Right lobe of liver (tissue), 6 donors: ENCODE results near the gene ICOSLG. TPM values are rescaled to one million over a fixed set of nuclear protein-coding genes. Genes with fewer than 3 reads are reported as not detected.
"Not testable (repeated sequence)": the region's sequence is repeated elsewhere in the genome, so short reads cannot be mapped to it uniquely, and the experiment has no call there.

Experiments
- ATAC-seq, 4 donors: fragments of 200-7000 bp; cut with Tn5 transposase; one replicate each; pipeline ENCODE4 v1.9.1; 2020; ENCODE audit warnings: mild to moderate bottlenecking in 4 of 4, moderate library complexity in 4 of 4
- DNase-seq, 3 donors: peaks; one replicate each; pipeline ENCODE4 v3.0.0-alpha.2; 2020
- H3K27ac ChIP-seq, 3 donors: fragments of 200-600 bp; one replicate each; pipeline ENCODE4 v1.8.0; 2022
- H3K27me3 ChIP-seq, 2 donors: fragments of 200-600 bp; one replicate each; pipeline ENCODE4 v1.8.0; 2022
- H3K36me3 ChIP-seq, 4 donors: fragments of 200-600 bp; sonication (generic) in 1 of 4; one replicate each; pipeline versions ENCODE4 v1.5.1 to v1.8.0; 2017 to 2022; ENCODE audit warnings: control low read depth in 1 of 4
- H3K4me1 ChIP-seq, 4 donors: fragments of 200-600 bp; sonication (generic) in 1 of 4; one replicate each; pipeline versions ENCODE4 v1.5.1 to v1.8.0; 2017 to 2022; ENCODE audit warnings: control low read depth in 1 of 4
- H3K4me3 ChIP-seq, 3 donors: fragments of 200-600 bp; one replicate each; pipeline ENCODE4 v1.8.0; 2022
- H3K9me3 ChIP-seq, 4 donors: fragments of 200-600 bp; sonication (generic) in 1 of 4; one replicate each; pipeline versions ENCODE4 v1.5.1 to v1.8.0; 2017 to 2022; ENCODE audit warnings: control low read depth in 1 of 4
- WGBS: methylation state at CpG from one replicate; pipeline ENCODE4 v1.1.6; 2018; ENCODE audit warnings: low coverage, low lambda C conversion rate; ENCODE audit not compliant: insufficient coverage; ENCODE audit errors: missing lambda C conversion rate; 5-methylcytosine and 5-hydroxymethylcytosine counted together
- intact Hi-C, 2 donors: fragments of 100-400 bp; cut with DNase I; formaldehyde crosslinking; loops; one replicate each; pipeline versions ENCODE4 v1.11.2 to v1.14.1; 2022
- total RNA-seq, 6 experiments: library from RNA; depleted of rRNA in 2 of 6; stranded (reverse); fragments of >200 nt in 2 of 6; fragmentation: NEBNext Ultra II Directional in 3 of 6; extraction: Animal tissue kit (Norgen Biotek cat#: 25700) in 3 of 6; gene quantifications; one replicate each; pipeline versions ENCODE4 v1.1.0 to v1.2.4, GENCODE V29; 2016 to 2023
- donor health status: DM: no; HTN: yes; CAD: no.
- donor health status: DM: no; HTN: no; CAD: no.
- donor health status: DM: no; HTN: no; CAD: no.
- donor health status: DM: no; HTN: yes; CAD: no.
- donor health status: DM: no; HTN: yes; CAD: no.

ICOSLG gene
- total RNA-seq, 6 experiments from 2014 or later, result 1.1 to 2.7 (median 1.7) TPM

GRCh38 chr21:44243980-44244379 lies 3.2 kb upstream of the ICOSLG start:
- DNase-seq, H3K9me3 ChIP-seq, H3K36me3 ChIP-seq, H3K27me3 ChIP-seq, H3K4me3 ChIP-seq, H3K4me1 ChIP-seq, H3K27ac ChIP-seq, intact Hi-C loops: not testable (repeated sequence)
- peak in 3 of 4 donors; percentile 4 to 68 (median 30) for ATAC-seq
- no CpG with 5 or more reads among the region's 15 CpGs for WGBS

GRCh38 chr21:44241281-44241680 lies 538 bp upstream of the ICOSLG start:
- DNase-seq, H3K4me1 ChIP-seq, H3K4me3 ChIP-seq, H3K27me3 ChIP-seq, intact Hi-C loops, H3K36me3 ChIP-seq, H3K9me3 ChIP-seq, H3K27ac ChIP-seq: not testable (repeated sequence)
- WGBS, result no CpG with 5 or more reads among the region's 27 CpGs
- peak; percentile 20 to 61 (median 46) for ATAC-seq

DNA sequence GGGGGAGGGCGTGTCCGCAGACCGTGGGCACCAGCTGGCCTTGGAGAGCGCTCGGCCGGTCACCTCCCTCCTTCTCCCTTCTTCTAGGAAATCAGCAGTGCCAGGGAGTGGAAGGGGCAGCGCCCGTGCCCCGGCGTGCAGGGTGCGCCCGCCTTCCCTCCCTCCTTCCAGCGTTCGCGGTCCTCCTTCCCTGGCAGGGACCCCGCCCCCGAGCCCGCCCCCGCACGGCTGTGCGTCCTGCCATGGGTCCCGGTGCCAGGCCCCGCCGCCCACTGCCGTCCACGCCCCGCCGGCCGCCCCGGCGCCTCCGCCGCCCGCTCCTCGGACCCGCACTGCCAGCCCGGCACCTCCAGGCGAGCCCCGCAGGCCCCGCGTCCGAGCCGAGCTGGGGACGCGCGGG lies 390 bp downstream of the ICOSLG start:
- H3K4me1 ChIP-seq, H3K27me3 ChIP-seq, H3K9me3 ChIP-seq, intact Hi-C loops, DNase-seq, H3K27ac ChIP-seq, H3K36me3 ChIP-seq, H3K4me3 ChIP-seq: not testable (repeated sequence)
- no CpG with 5 or more reads among the region's 46 CpGs for WGBS
- ATAC-seq, result peak; percentile 46 to 70 (median 62)

- peak in 1 of 3 donors; percentile 13 for DNase-seq
- ATAC-seq, H3K4me1 ChIP-seq, H3K36me3 ChIP-seq, H3K27me3 ChIP-seq, H3K4me3 ChIP-seq, H3K9me3 ChIP-seq, intact Hi-C loops, H3K27ac ChIP-seq: not testable (repeated sequence)
- WGBS, result no CpG with 5 or more reads among the region's 22 CpGs
Observed at GRCh38 chr21:44229561-44229960, 11.2 kb downstream of the ICOSLG start.

GRCh38 chr21:44228109-44228508 lies 12.6 kb downstream of the ICOSLG start:
- H3K27me3 ChIP-seq, H3K9me3 ChIP-seq, H3K4me1 ChIP-seq, H3K4me3 ChIP-seq, ATAC-seq, DNase-seq, H3K27ac ChIP-seq, H3K36me3 ChIP-seq, intact Hi-C loops: not testable (repeated sequence)
- WGBS, result no CpG with 5 or more reads among the region's 13 CpGs

GRCh38 chr21:44227614-44228013 lies 13.1 kb downstream of the ICOSLG start:
- H3K9me3 ChIP-seq, H3K36me3 ChIP-seq, intact Hi-C loops, ATAC-seq, H3K4me1 ChIP-seq, DNase-seq, H3K4me3 ChIP-seq, H3K27me3 ChIP-seq, H3K27ac ChIP-seq: not testable (repeated sequence)
- no CpG with 5 or more reads among the region's 9 CpGs for WGBS

DNA sequence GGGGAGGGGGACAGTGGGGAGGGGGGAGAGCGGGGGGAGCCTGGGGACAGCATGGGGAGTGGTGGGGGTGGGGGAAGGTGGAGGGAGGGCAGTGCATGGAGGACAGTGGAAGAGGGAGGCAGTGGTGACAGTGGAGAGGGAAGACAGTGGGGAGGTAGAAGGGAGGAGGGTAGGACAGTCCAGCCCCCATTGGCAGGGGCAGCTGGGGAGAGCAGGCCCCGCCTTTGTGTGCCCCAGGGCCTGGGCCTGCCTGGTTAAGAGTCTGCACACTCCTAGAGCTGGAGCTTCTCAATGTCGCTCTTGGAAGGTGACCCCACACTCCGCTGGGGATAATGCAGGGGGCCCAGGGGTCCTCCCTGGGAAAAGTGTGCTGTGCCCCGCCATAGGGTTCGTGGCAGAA lies 15.1 kb downstream of the ICOSLG start:
- WGBS, result no CpG with 5 or more reads among the region's 6 CpGs
- H3K36me3 ChIP-seq, ATAC-seq, H3K27me3 ChIP-seq, H3K4me1 ChIP-seq, H3K9me3 ChIP-seq, intact Hi-C loops, DNase-seq, H3K27ac ChIP-seq, H3K4me3 ChIP-seq: not testable (repeated sequence)

- DNase-seq, H3K9me3 ChIP-seq, H3K4me1 ChIP-seq, intact Hi-C loops, H3K36me3 ChIP-seq, H3K27me3 ChIP-seq, H3K4me3 ChIP-seq, H3K27ac ChIP-seq: not testable (repeated sequence)
- WGBS, result no CpG with 5 or more reads among the region's 5 CpGs
- peak in 3 of 4 donors; percentile 31 to 45 (median 36) for ATAC-seq
Observed at GRCh38 chr21:44223334-44223733, 17.4 kb downstream of the ICOSLG start.

DNA sequence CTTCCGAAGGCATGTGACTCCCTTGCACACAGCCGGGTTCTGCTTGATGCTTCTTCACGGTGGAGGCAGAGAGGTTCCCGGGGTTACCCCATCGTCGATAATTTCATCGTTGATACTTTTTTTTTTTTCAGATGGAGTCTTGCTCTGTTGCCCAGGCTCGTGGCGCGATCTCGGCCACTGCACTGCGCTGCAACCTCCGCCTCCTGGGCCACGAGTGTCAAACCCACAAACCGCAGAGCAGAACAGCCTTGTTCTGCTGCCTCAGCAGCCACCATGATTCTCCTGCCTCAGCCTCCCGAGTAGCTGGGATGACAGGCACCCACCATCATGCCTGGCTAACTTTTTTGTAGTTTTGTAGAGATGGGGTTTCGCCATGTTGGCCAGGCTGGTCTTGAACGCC lies 20.1 kb downstream of the ICOSLG start:
- H3K4me3 ChIP-seq, intact Hi-C loops, H3K36me3 ChIP-seq, ATAC-seq, H3K27me3 ChIP-seq, DNase-seq, H3K27ac ChIP-seq, H3K4me1 ChIP-seq, H3K9me3 ChIP-seq: not testable (repeated sequence)
- WGBS, result no CpG with 5 or more reads among the region's 18 CpGs

- H3K27me3 ChIP-seq, H3K4me3 ChIP-seq, H3K27ac ChIP-seq, ATAC-seq, intact Hi-C loops, H3K9me3 ChIP-seq, H3K36me3 ChIP-seq, H3K4me1 ChIP-seq, DNase-seq: not testable (repeated sequence)
- no CpG with 5 or more reads among the region's 8 CpGs for WGBS
Observed at GRCh38 chr21:44218461-44218860, 22.3 kb downstream of the ICOSLG start.

GRCh38 chr21:44211978-44212377 lies 28.8 kb downstream of the ICOSLG start:
- H3K27me3 ChIP-seq, H3K27ac ChIP-seq, H3K36me3 ChIP-seq, H3K4me3 ChIP-seq, H3K9me3 ChIP-seq, intact Hi-C loops, DNase-seq, H3K4me1 ChIP-seq, ATAC-seq: not testable (repeated sequence)
- WGBS, result 44% methylated on average over 1 of the region's 2 CpGs

- H3K4me3 ChIP-seq, H3K9me3 ChIP-seq, ATAC-seq, DNase-seq, H3K36me3 ChIP-seq, intact Hi-C loops, H3K4me1 ChIP-seq, H3K27ac ChIP-seq, H3K27me3 ChIP-seq: not testable (repeated sequence)
- WGBS, result 82% methylated on average over 2 of the region's 3 CpGs
Observed at GRCh38 chr21:44211574-44211973, 29.2 kb downstream of the ICOSLG start.
